Ovary (tissue), 3 donors: ENCODE results near the gene GMPPB.

Experiments used
- EP300 ChIP-seq: sonication (generic); formaldehyde crosslinking; IDR thresholded peaks from one replicate; pipeline ENCODE4 v1.6.1; 2017; ENCODE audit warnings: antibody characterized with exemption
- POLR2A ChIP-seq: fragments of 450-650 bp; IDR thresholded peaks from one replicate; pipeline ENCODE4 v1.6.1; 2017; ENCODE audit warnings: antibody characterized with exemption, mild to moderate bottlenecking, moderate library complexity
- TF ChIP-seq, protein P1 (sequence below), 3 donors: fragments of 450-650 bp in 2 of 3; fragments of 200-600 bp in 1 of 3; IDR thresholded peaks; one replicate each; pipeline versions ENCODE4 v1.5.1 to v1.8.0; 2016 to 2022; ENCODE audit warnings: antibody characterized with exemption in 3 of 3, mild to moderate bottlenecking in 1 of 3
- donor health status: DM: no; HTN: no; CAD: no.

DNA sequence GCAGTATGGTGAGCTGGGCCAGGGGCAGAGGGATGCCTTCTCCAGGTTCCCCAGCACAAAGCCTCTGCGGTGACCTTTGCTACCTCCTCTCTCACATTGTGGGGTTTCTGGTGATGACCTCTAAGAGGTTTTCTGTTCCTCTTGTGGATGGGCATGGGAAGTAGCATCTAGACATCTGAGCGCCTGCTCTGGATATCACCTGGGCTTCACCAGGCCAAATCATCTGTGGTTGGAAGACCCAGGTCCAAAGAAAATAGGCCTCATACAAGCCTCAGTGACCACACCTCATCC, 42.6 kb downstream of the GMPPB start:
- TF ChIP-seq, protein P1, sequence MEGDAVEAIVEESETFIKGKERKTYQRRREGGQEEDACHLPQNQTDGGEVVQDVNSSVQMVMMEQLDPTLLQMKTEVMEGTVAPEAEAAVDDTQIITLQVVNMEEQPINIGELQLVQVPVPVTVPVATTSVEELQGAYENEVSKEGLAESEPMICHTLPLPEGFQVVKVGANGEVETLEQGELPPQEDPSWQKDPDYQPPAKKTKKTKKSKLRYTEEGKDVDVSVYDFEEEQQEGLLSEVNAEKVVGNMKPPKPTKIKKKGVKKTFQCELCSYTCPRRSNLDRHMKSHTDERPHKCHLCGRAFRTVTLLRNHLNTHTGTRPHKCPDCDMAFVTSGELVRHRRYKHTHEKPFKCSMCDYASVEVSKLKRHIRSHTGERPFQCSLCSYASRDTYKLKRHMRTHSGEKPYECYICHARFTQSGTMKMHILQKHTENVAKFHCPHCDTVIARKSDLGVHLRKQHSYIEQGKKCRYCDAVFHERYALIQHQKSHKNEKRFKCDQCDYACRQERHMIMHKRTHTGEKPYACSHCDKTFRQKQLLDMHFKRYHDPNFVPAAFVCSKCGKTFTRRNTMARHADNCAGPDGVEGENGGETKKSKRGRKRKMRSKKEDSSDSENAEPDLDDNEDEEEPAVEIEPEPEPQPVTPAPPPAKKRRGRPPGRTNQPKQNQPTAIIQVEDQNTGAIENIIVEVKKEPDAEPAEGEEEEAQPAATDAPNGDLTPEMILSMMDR (IDR thresholded peaks at IDR 0.05), result no peak
- TF ChIP-seq POLR2A, result no peak
- TF ChIP-seq EP300, result no peak
